HG03039 (cell line): Measurements from ENCODE around the gene RWDD2A.

Source experiments
- ATAC-seq: cut with Tn5 transposase; IDR thresholded peaks from one replicate; pipeline ENCODE4 v1.9.1; 2021; ENCODE audit warnings: mild to moderate bottlenecking, moderate library complexity; ENCODE audit not compliant: unreplicated experiment

RWDD2A gene

DNA sequence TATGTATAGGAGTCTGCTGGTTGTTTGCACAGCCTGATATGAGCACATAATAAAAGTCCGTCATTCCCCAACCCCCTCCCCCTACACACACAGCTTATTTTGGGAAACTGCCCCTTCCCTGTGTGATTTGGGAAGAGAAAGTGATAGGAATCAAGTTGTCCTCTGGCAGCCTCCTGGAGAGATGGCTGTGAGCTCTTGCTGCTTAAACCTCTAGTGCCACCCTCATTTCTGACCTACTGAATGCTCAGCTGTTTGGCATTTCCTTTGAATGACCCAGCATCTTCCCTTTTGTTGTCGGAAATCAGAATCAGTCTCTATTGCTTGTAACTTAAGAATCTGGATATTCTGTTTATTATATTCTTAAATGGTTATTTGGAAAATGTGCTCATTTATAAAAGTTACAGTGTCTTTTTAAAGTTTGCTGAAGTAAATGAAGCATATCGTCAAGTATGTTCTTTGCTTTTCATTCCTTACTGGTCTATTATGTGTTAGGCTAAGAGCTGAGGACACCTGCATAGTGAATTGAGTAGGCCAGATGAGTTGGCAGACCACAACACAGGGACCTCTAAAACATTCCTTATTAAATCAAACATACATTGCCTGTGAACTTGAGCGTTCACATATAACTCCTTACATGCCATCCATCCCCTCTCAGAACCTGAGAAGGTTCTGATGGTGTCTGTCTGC is 5.5 kb downstream of the RWDD2A start:
- ATAC-seq = no peak

DNA sequence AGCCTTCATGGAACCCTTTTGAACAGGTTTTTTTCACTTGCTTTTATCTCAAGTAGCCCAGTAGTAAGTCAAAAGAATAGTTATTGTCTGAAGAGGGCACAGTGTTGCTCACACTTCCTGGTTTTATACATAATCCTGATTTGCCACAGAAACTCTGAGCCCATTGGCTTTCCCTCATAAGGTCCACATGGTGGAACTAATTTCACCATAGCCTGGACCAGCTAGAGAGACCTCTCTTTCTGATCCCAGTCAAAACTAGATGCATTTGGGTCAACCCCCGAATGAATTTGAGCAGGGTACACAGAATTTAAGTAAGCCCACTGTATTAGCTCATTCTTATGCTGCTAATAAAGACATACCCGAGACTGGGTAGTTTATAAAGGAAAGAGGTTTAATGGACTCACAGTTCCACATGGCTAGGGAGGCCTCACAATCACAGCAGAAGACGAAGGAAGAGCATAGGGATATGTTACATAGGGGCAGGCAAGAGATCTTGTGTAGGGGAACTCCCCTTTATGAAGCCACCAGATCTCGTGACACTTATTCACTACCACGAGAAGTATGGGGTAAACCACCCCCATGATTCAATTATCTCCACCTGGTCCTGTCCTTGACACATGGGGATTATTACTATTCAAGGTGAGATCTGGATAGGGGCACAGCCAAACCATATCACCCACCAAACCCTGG is 6.2 kb downstream of the RWDD2A start:
- peak; percentile 50 for ATAC-seq

GRCh38 chr6:83199863-83200225 is 6.7 kb downstream of the RWDD2A start:
- ATAC-seq = no peak

- ATAC-seq = no peak
Observed at GRCh38 chr6:83202031-83202430, 8.9 kb downstream of the RWDD2A start.

GRCh38 chr6:83215131-83216047 is 22.2 kb downstream of the RWDD2A start:
- peak; percentile 99 for ATAC-seq

DNA sequence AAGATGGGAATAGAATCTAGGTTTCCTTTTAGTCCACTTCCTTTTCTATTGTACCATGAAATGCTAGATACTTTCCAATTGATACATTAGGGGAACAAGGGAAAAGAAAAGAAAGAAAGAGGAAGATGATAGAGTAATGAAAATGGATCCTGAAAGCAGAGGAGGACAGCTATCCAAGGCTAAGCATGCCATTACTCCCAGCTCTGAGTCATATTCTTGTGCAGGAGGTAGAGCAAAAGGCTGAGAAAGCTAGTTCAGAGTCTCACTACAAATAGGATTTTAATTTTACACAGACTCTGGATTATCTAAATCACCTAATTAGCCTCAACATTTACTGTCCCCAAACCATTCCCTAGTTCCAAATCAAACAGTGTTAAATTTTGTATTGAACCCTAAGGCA is 23.6 kb downstream of the RWDD2A start:
- no peak for ATAC-seq

DNA sequence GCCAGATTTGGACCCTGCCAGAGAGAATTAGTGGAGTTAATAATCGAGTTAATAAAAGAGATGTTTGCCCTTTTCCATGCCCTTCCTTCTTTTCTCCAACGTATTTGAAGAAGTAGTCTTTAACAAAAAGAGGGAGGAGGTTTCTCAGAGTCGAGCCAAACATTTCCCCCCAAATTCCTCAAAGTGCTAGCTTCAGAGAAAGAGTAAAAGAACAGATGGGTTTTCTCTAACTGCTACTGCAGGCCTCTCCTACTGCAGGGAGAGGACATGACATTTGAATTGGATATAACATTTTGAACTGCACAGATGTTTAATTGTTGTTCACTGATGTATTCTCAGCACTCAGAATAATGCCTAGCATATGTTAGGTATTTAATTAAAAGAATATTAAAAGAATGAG is 25.5 kb downstream of the RWDD2A start:
- ATAC-seq = no peak

DNA sequence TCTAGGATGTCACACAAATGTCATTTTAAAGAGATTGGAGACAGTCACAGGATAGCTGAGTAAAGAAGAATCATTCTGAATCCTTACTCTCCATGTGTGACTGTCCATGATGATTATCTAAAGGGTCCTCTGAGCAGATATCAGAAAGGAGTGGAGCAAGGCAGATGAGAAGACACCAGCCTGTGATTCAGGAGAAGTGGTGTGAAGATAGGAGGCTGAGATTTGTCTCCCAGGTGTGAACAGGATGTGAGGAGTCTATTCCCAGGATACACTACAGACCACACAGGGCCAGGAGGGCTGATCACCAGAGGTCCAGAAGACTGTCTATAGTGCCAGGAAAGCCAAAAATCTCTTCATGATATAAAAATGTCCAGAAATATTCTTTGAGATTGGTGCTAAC is 27.0 kb downstream of the RWDD2A start:
- no peak for ATAC-seq

DNA sequence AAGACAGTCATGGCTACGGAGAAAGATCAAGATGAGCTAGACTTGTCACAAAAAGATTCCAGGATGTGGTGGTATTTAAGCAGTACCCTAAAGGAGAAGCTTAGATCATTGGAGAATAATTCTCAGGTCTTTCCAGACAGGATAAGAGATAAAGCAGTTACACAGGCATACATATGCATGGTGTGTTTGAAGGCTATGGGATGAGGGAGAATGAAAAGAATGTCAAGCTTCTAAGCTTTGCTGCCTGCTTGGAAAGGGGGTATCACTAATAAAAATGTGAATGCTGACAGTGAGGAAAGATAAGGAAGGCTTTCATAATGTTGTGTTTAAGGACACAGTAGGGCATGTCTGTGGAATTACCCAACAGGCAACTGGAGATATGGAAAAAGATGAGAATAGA is 28.1 kb downstream of the RWDD2A start:
- ATAC-seq = no peak

DNA sequence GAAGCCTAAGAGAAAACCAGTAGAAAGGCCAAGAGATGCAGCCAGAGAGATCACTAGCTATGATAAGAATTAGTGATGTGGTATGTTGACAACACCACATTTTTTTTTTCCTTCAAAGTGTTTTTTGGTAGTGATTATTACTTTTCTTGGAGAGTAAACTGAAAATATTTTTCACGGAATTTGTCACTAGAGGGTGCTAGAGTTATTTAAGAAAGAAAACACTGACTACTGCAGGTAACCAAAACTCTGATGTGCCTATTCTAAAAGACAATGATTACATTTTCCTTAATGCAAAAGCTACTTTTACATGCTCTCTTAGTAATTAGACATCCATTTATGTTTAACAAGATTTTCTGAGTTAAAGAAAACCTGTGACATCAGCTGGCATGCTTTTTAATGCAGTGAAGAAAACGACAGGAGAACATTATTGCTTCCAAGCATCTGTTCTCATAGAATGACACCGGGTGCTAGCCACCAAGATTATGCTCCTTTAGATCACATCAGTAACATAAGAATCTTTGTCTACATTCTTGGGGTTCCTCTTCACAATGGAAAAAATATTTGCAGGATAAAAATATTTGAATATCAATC is 28.8 kb downstream of the RWDD2A start:
- ATAC-seq = no peak

DNA sequence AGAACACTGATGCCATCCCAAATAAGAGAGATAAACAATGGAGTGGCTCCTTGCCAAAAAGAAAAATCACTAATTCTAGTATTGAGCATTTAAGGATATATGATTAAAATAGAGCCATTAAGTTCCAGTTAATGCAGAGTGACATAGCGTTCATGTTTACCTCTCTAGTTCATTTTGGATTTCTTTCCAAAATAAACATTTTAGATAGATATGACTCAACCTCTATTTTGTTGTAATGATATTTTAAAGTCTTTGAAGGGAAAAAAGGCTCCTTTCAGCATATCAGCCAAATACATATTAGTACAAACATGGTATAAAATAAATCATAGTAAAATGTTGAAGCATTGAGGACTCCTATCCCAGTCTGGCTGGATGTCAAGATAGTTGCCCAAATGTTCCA is 33.4 kb downstream of the RWDD2A start:
- ATAC-seq = no peak

GRCh38 chr6:83231146-83231545 is 38.0 kb downstream of the RWDD2A start:
- no peak for ATAC-seq

DNA sequence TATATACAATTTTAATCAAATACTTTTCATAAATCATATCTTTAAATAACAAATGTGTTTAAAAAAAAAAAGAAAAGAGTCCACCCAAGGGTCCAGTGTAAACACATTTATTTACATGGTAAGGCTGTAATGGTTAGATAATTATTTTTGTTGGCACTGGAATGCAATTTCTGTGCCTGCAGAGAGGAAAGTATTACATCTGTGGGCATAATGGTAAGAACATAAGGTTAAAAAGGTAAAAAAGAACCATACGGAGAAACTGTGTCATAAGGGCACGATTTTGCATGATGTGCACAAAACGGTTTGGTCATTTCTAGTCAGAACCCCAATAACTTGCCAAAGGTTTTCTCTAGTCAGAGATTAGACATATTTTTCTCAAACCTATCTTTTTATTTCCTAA is 54.3 kb downstream of the RWDD2A start:
- ATAC-seq = no peak
